ENCODE measurements around the gene ATP2C1.

DNA sequence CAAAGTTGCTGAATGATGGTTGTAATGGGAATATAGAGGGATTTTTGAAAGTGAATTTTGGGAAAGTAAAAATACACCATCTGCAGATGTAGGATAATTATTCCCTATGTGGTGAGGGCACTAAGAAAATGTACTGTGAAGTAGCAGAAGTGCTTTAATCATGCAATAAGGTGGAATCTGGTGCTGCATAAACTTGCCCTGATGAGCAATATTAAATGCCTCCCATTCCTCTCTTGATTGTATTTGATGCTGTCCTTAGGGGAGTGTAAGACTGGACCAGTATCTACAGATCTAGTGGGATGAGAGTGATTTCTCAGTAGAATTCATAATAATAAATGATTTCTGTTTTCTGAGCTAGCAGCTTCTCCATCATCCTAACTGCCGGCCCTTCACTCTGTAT, 47.7 kb upstream of the ATP2C1 start:
- TF ChIP-seq, protein P1, sequence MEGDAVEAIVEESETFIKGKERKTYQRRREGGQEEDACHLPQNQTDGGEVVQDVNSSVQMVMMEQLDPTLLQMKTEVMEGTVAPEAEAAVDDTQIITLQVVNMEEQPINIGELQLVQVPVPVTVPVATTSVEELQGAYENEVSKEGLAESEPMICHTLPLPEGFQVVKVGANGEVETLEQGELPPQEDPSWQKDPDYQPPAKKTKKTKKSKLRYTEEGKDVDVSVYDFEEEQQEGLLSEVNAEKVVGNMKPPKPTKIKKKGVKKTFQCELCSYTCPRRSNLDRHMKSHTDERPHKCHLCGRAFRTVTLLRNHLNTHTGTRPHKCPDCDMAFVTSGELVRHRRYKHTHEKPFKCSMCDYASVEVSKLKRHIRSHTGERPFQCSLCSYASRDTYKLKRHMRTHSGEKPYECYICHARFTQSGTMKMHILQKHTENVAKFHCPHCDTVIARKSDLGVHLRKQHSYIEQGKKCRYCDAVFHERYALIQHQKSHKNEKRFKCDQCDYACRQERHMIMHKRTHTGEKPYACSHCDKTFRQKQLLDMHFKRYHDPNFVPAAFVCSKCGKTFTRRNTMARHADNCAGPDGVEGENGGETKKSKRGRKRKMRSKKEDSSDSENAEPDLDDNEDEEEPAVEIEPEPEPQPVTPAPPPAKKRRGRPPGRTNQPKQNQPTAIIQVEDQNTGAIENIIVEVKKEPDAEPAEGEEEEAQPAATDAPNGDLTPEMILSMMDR (IDR thresholded peaks at IDR 0.05; ENCODE audit: insufficient read depth, low read length, poor library complexity, severe bottlenecking) = no peak
- TF ChIP-seq EZH2phosphoT487 (conservative IDR thresholded peaks at IDR 0.05; ENCODE audit: low read length) = no peak

All from SU-DHL-6 (cell line).